Measurements from ENCODE around the gene ZNF486. TPM values are rescaled to one million over a fixed set of nuclear protein-coding genes. Genes with fewer than 3 reads are reported as not detected.
"Not testable (repeated sequence)": the region's sequence is repeated elsewhere in the genome, so short reads cannot be mapped to it uniquely, and the experiment has no call there.

ZNF486 gene
- total and polyA plus RNA-seq, 2 experiments from 2014 or later: 1.8 to 14.7 TPM

DNA sequence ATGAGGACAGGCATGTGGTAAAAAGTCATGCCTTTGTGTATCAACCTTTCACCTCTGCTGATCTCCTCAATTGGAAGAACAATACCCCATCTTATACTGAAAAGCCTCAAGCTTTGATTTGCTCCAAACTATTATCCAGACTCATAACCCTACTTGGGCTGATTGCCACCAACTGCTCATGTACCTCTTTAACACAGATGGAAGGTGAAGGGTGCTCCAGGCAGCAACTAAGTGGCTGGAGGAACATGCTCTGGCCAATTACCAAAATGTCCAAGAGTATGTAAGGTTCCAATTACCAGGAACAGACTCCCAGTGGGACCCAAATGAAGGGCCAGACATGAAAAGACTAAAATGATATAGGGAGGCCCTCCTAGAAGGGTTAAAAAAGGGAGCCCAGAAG, 78.3 kb downstream of the ZNF486 start:
- DNase-seq (ENCODE audit: low spot score): no peak

DNA sequence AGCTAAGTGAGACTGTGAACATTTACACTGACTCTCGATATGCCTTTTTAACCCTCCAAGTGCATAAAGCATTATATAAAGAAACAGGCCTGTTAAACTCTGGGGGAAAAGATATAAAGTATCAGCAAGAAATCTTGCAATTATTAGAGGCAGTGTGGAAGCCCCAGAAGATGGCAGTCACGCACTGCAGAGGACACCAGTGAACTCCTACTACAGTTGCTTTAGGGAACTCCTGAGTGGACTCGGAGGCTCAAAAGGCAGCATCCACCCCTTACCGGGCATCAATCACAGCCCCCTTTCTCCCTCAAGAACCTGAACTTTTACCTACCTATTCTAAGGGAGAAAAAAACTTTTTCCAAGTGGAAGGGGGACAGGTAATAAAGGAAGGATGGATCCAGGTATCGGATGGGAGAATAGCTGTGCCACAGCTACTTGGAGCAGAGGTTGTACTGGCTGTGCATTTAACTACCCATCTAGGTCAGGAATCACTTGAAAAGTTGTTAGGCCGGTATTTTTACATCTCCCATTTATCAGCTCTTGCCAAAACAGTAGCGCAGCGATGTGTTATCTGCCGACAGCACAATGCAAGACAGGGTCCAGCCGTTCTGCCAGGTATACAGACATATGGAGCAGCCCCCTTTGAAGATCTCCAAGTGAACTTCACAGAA, 80.1 kb downstream of the ZNF486 start:
- Histone ChIP-seq H3K4me2 (no peak overlapping the region), H3K27me3 (no peaks in the 10 kb centered on the region), H4K20me1 (ENCODE audit: insufficient read depth, poor library complexity, severe bottlenecking) (no peaks in the 10 kb centered on the region), H3K79me2 (no peaks in the 10 kb centered on the region), H3K4me1 (ENCODE audit: insufficient read depth) (no peaks in the 10 kb centered on the region), H3K9me2 (replicated peaks; ENCODE audit: insufficient read depth) (no peaks in the 10 kb centered on the region), H3K36me3 (replicated peaks; ENCODE audit: insufficient read depth, low read depth) (no peaks in the 10 kb centered on the region), H3K27ac (peak overlapping the region; percentile 46), H3K4me3 (no peak overlapping the region), H3K9me3 (ENCODE audit: low read depth) (no peaks in the 10 kb centered on the region), H2AFZ (no peak overlapping the region)
- TF ChIP-seq EZH2phosphoT487 (IDR thresholded peaks at IDR 0.05; ENCODE audit: low read depth, severe bottlenecking, unreplicated experiment): no peak
- TF ChIP-seq, protein P1, sequence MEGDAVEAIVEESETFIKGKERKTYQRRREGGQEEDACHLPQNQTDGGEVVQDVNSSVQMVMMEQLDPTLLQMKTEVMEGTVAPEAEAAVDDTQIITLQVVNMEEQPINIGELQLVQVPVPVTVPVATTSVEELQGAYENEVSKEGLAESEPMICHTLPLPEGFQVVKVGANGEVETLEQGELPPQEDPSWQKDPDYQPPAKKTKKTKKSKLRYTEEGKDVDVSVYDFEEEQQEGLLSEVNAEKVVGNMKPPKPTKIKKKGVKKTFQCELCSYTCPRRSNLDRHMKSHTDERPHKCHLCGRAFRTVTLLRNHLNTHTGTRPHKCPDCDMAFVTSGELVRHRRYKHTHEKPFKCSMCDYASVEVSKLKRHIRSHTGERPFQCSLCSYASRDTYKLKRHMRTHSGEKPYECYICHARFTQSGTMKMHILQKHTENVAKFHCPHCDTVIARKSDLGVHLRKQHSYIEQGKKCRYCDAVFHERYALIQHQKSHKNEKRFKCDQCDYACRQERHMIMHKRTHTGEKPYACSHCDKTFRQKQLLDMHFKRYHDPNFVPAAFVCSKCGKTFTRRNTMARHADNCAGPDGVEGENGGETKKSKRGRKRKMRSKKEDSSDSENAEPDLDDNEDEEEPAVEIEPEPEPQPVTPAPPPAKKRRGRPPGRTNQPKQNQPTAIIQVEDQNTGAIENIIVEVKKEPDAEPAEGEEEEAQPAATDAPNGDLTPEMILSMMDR (IDR thresholded peaks at IDR 0.05; ENCODE audit: poor library complexity): peak; percentile 64
- no peak for TF ChIP-seq EZH2 (IDR thresholded peaks at IDR 0.05; ENCODE audit: borderline replicate concordance)
- peak; percentile 58 for DNase-seq (ENCODE audit: low spot score)
- WGBS (ENCODE audit: low lambda C conversion rate, missing lambda C conversion rate): 37% methylated on average over 10 of the region's 10 CpGs

More for the DNA sequence above, 78.3 kb downstream of the ZNF486 start:
- Histone ChIP-seq H3K79me2 (no peaks in the 10 kb centered on the region), H3K27me3 (no peaks in the 10 kb centered on the region), H4K20me1 (ENCODE audit: insufficient read depth, poor library complexity, severe bottlenecking) (no peaks in the 10 kb centered on the region), H2AFZ (no peak overlapping the region), H3K9me2 (replicated peaks; ENCODE audit: insufficient read depth) (no peaks in the 10 kb centered on the region), H3K36me3 (replicated peaks; ENCODE audit: insufficient read depth, low read depth) (no peaks in the 10 kb centered on the region), H3K4me3 (no peak overlapping the region), H3K4me2 (no peak overlapping the region), H3K4me1 (ENCODE audit: insufficient read depth) (no peaks in the 10 kb centered on the region), H3K9me3 (ENCODE audit: low read depth) (no peaks in the 10 kb centered on the region), H3K27ac (no peak overlapping the region)
- no peak for TF ChIP-seq EZH2 (IDR thresholded peaks at IDR 0.05; ENCODE audit: borderline replicate concordance)
- TF ChIP-seq EZH2phosphoT487 (IDR thresholded peaks at IDR 0.05; ENCODE audit: low read depth, severe bottlenecking, unreplicated experiment): no peak
- TF ChIP-seq, protein P1 (IDR thresholded peaks at IDR 0.05; ENCODE audit: poor library complexity): no peak

DNA sequence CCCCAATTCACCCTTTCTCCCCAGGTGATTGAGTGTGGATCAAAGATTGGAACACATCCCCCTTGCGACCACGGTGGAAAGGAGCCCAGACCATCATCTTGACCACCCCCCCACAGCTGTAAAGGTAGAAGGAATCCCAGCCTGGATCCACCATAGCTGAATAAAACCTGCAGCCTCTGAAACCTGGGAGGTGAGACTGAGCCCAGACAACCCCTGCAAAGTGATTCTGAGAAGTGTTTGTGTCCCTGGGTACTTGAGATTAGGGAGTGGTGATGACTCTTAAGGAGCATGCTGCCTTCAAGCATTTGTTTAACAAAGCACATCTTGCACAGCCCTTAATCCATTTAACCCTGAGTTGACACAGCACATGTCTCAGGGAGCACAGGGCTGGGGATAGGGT, 81.2 kb downstream of the ZNF486 start:
- WGBS (ENCODE audit: low lambda C conversion rate, missing lambda C conversion rate): 35% methylated on average over 2 of the region's 2 CpGs
- not testable (repeated sequence) for H3K4me2 ChIP-seq; H3K79me2 ChIP-seq; H3K4me3 ChIP-seq; H3K27ac ChIP-seq; H3K4me1 ChIP-seq (ENCODE audit: insufficient read depth); DNase-seq (ENCODE audit: low spot score); H3K27me3 ChIP-seq; H2AFZ ChIP-seq; H3K9me2 ChIP-seq (replicated peaks; ENCODE audit: insufficient read depth); H4K20me1 ChIP-seq (ENCODE audit: insufficient read depth, poor library complexity, severe bottlenecking); H3K9me3 ChIP-seq (ENCODE audit: low read depth); H3K36me3 ChIP-seq (replicated peaks; ENCODE audit: insufficient read depth, low read depth)

Small RNA genes lying within 50 kb of the gene (small RNA-seq; reads per million reads assigned to genes)
- not detected for gene AC011447.4

Other genes with a start within 250 kb of the ZNF486 start
- 4.9 and 14.4 TPM in 2 replicates for gene ZNF682, start 127.7 kb upstream of the ZNF486 start, total RNA-seq
- gene ZNF682, start 127.7 kb upstream of the ZNF486 start, polyA plus RNA-seq: 5.9 and 6.9 TPM in 2 replicates
- gene ZNF90, start 89.2 kb upstream of the ZNF486 start, total RNA-seq: 8.7 TPM in 2 replicates
- 5.4 and 6.1 TPM in 2 replicates for gene ZNF90, start 89.2 kb upstream of the ZNF486 start, polyA plus RNA-seq